ENCODE data around the gene AMIGO3. TPM values are rescaled to one million over a fixed set of nuclear protein-coding genes. Genes with fewer than 3 reads are reported as not detected.

AMIGO3 gene
- total RNA-seq, 1 experiment from 2014 or later: 4.0 TPM

GRCh38 chr3:49669352-49669751 lies 50.1 kb downstream of the AMIGO3 start:
- H3K4me3 ChIP-seq: no peak overlapping the region
- no peak overlapping the region for H3K27ac ChIP-seq
- peaks cover 17% of the 10 kb centered on the region for H3K4me1 ChIP-seq (replicated peaks)
- H3K9me3 ChIP-seq (replicated peaks): no peaks in the 10 kb centered on the region
- H3K36me3 ChIP-seq: no peaks in the 10 kb centered on the region
- H3K27me3 ChIP-seq (replicated peaks): no peaks in the 10 kb centered on the region
- DNase-seq (ENCODE audit: low read depth in 1 of 2, low spot score in 2 of 2): no peak

- peaks cover 17% of the 10 kb centered on the region for H3K4me1 ChIP-seq (replicated peaks)
- H3K9me3 ChIP-seq (replicated peaks): no peaks in the 10 kb centered on the region
- no peak for DNase-seq (ENCODE audit: low read depth in 1 of 2, low spot score in 2 of 2)
- H3K27ac ChIP-seq: no peak overlapping the region
- H3K27me3 ChIP-seq (replicated peaks): no peaks in the 10 kb centered on the region
- H3K4me3 ChIP-seq: no peak overlapping the region
- H3K36me3 ChIP-seq: no peaks in the 10 kb centered on the region
These were observed 50.6 kb downstream of the AMIGO3 start for GRCh38 chr3:49668861-49669260.

- Histone ChIP-seq H3K36me3 (no peaks in the 10 kb centered on the region), H3K9me3 (replicated peaks) (no peaks in the 10 kb centered on the region)
- peak in 1 of 2 experiments; percentile 9 for DNase-seq (ENCODE audit: low read depth in 1 of 2, low spot score in 2 of 2)
These were observed 51.1 kb downstream of the AMIGO3 start for GRCh38 chr3:49668414-49668797.

GRCh38 chr3:49667701-49668413 lies 51.6 kb downstream of the AMIGO3 start:
- Histone ChIP-seq H3K27ac (no peak overlapping the region), H3K4me1 (replicated peaks) (peaks cover 11% of the 10 kb centered on the region), H3K27me3 (replicated peaks) (no peaks in the 10 kb centered on the region), H3K9me3 (replicated peaks) (no peaks in the 10 kb centered on the region), H3K36me3 (no peaks in the 10 kb centered on the region), H3K4me3 (no peak overlapping the region)
- no peak for DNase-seq (ENCODE audit: low read depth in 1 of 2, low spot score in 2 of 2)

More at GRCh38 chr3:49668414-49668797, 51.1 kb downstream of the AMIGO3 start:
- Histone ChIP-seq H3K4me1 (replicated peaks) (peaks cover 15% of the 10 kb centered on the region), H3K27ac (no peak overlapping the region), H3K4me3 (no peak overlapping the region), H3K27me3 (replicated peaks) (no peaks in the 10 kb centered on the region)

Other genes with a start within 250 kb of the AMIGO3 start
- gene DAG1, start 249.4 kb downstream of the AMIGO3 start, total RNA-seq (2014; rRNA removed; shearing (Covaris generic)): 52.1 and 69.5 TPM in 2 replicates
- gene BSN, start 165.2 kb downstream of the AMIGO3 start, total RNA-seq (2014; rRNA removed; shearing (Covaris generic)): 0.05 TPM in 1 of 2 replicates, not detected in the other
- gene APEH, start 45.3 kb downstream of the AMIGO3 start, total RNA-seq (2014; rRNA removed; shearing (Covaris generic)): 97.9 and 135 TPM in 2 replicates
- gene MST1, start 30.2 kb downstream of the AMIGO3 start, total RNA-seq (2014; rRNA removed; shearing (Covaris generic)): 0.50 and 1.2 TPM in 2 replicates
- 6.0 and 17.1 TPM in 2 replicates for gene RNF123, start 30.1 kb downstream of the AMIGO3 start, total RNA-seq (2014; rRNA removed; shearing (Covaris generic))
- gene GMPPB, start 4.3 kb upstream of the AMIGO3 start, total RNA-seq (2014; rRNA removed; shearing (Covaris generic)): 26.5 and 32.2 TPM in 2 replicates
- 17.5 and 22.5 TPM in 2 replicates for gene IP6K1, start 66.9 kb upstream of the AMIGO3 start, total RNA-seq (2014; rRNA removed; shearing (Covaris generic))
- gene CDHR4, start 80.2 kb upstream of the AMIGO3 start, total RNA-seq (2014; rRNA removed; shearing (Covaris generic)): not detected in 2 replicates
- 0.56 and 1.3 TPM in 2 replicates for gene INKA1, start 83.6 kb upstream of the AMIGO3 start, total RNA-seq (2014; rRNA removed; shearing (Covaris generic))
- 11.7 and 24.8 TPM in 2 replicates for gene UBA7, start 94.3 kb upstream of the AMIGO3 start, total RNA-seq (2014; rRNA removed; shearing (Covaris generic))
- gene TRAIP, start 136.9 kb upstream of the AMIGO3 start, total RNA-seq (2014; rRNA removed; shearing (Covaris generic)): 3.0 and 9.3 TPM in 2 replicates
- not detected in 2 replicates for gene CAMKV, start 150.2 kb upstream of the AMIGO3 start, total RNA-seq (2014; rRNA removed; shearing (Covaris generic))
- gene MST1R, start 184.2 kb upstream of the AMIGO3 start, total RNA-seq (2014; rRNA removed; shearing (Covaris generic)): not detected in 2 replicates
- 7.6 and 7.8 TPM in 2 replicates for gene MON1A, start 210.1 kb upstream of the AMIGO3 start, total RNA-seq (2014; rRNA removed; shearing (Covaris generic))
- 38.8 and 45.9 TPM in 2 replicates for gene RBM6, start 220.5 kb upstream of the AMIGO3 start, total RNA-seq (2014; rRNA removed; shearing (Covaris generic))

Measured in SJSA1 (cell line).